Liver (tissue), 3 donors: ENCODE measurements around the gene PTN.

Experiments used
- CTCF ChIP-seq: fragments of 150-350 bp; IDR thresholded peaks from 2 replicates; pipeline ENCODE4 v1.5.1; 2017; ENCODE audit warnings: improper control_type of control experiment, low read depth, low read length; ENCODE audit not compliant: missing input control
- EGR1 ChIP-seq, 2 donors: IDR thresholded peaks; 2 replicates each; pipeline ENCODE4 v1.6.1; 2016 to 2018; ENCODE audit warnings: antibody characterized with exemption in 2 of 2, low read depth in 2 of 2
- HNF4G ChIP-seq: IDR thresholded peaks from 2 replicates; pipeline ENCODE4 v1.6.1; 2016; ENCODE audit warnings: antibody characterized with exemption
- MAX ChIP-seq: IDR thresholded peaks from 2 replicates; pipeline ENCODE4 v1.6.1; 2016; ENCODE audit warnings: antibody characterized with exemption
- NR2F2 ChIP-seq: IDR thresholded peaks from 2 replicates; pipeline ENCODE4 v1.6.1; 2016; ENCODE audit warnings: antibody characterized with exemption
- RAD21 ChIP-seq, 2 donors: IDR thresholded peaks; 2 replicates each; pipeline ENCODE4 v1.6.1; 2016; ENCODE audit warnings: antibody characterized with exemption in 2 of 2, mild to moderate bottlenecking in 2 of 2
- REST ChIP-seq: IDR thresholded peaks from 2 replicates; pipeline ENCODE4 v1.6.1; 2016; ENCODE audit warnings: antibody characterized with exemption, mild to moderate bottlenecking
- RXRA ChIP-seq, 2 donors: IDR thresholded peaks; 2 replicates each; pipeline ENCODE4 v1.6.1; 2017 to 2018; ENCODE audit warnings: antibody characterized with exemption in 2 of 2, mild to moderate bottlenecking in 1 of 2
- ZBTB33 ChIP-seq: IDR thresholded peaks from 2 replicates; pipeline ENCODE4 v1.6.1; 2016; ENCODE audit warnings: antibody characterized with exemption
- donor health status: healthy.
- donor health status: healthy.

GRCh38 chr7:137254766-137255165 is 88.8 kb downstream of the PTN start:
- no peak for TF ChIP-seq RAD21 (IDR thresholded peaks at IDR 0.05)
- TF ChIP-seq CTCF: no peak
- no peak for TF ChIP-seq MAX
- TF ChIP-seq REST: no peak
- no peak for TF ChIP-seq EGR1 (IDR thresholded peaks at IDR 0.05; ENCODE audit: low read depth in 2 of 2)
- no peak for TF ChIP-seq RXRA (IDR thresholded peaks at IDR 0.05)
- no peak for TF ChIP-seq ZBTB33
- TF ChIP-seq HNF4G: no peak
- TF ChIP-seq NR2F2: no peak
